Tibial nerve (tissue), 4 donors: ENCODE data around the gene PTPRG. TPM values are rescaled to one million over a fixed set of nuclear protein-coding genes. Genes with fewer than 3 reads are reported as not detected.

Source experiments
- DNase-seq, 2 donors: peaks; one replicate each; pipeline ENCODE4 v3.0.0-alpha.2; 2019; ENCODE audit warnings: low spot score in 2 of 2
- H3K27ac ChIP-seq, 4 donors: fragments of 200-600 bp; sonication (generic) in 3 of 4; one replicate each; pipeline ENCODE4 v1.5.1; 2017 to 2019; ENCODE audit warnings: mild to moderate bottlenecking in 1 of 4
- H3K27me3 ChIP-seq, 2 donors: fragments of 200-600 bp; sonication (generic) in 1 of 2; one replicate each; pipeline versions ENCODE4 v1.5.1 to v1.6.0; 2017 to 2019
- H3K36me3 ChIP-seq, 3 donors: fragments of 200-600 bp; sonication (generic); one replicate each; pipeline ENCODE4 v1.5.1; 2018 to 2019
- H3K4me1 ChIP-seq, 4 donors: fragments of 200-600 bp; sonication (generic) in 3 of 4; one replicate each; pipeline ENCODE4 v1.5.1; 2017 to 2019
- H3K4me3 ChIP-seq, 4 donors: fragments of 200-600 bp; sonication (generic) in 3 of 4; one replicate each; pipeline ENCODE4 v1.5.1; 2017 to 2019; ENCODE audit warnings: mild to moderate bottlenecking in 1 of 4, moderate library complexity in 1 of 4
- H3K9me3 ChIP-seq, 4 donors: fragments of 200-600 bp; sonication (generic) in 3 of 4; one replicate each; pipeline ENCODE4 v1.5.1; 2017 to 2019
- EP300 ChIP-seq, 2 donors: sonication (generic); formaldehyde crosslinking; IDR thresholded peaks; one replicate each; pipeline ENCODE4 v1.6.1; 2017; ENCODE audit warnings: antibody characterized with exemption in 2 of 2, mild to moderate bottlenecking in 1 of 2
- POLR2A ChIP-seq, 2 donors: fragments of 450-650 bp; IDR thresholded peaks; one replicate each; pipeline ENCODE4 v1.6.1; 2017; ENCODE audit warnings: antibody characterized with exemption in 2 of 2, mild to moderate bottlenecking in 2 of 2, moderate library complexity in 2 of 2
- WGBS, 2 donors: methylation state at CpG; one replicate each; pipeline ENCODE4 v1.1.5; 2018; 5-methylcytosine and 5-hydroxymethylcytosine counted together
- total RNA-seq, 4 donors: library from RNA; depleted of rRNA; stranded (reverse); fragments of >200 nt; gene quantifications; one replicate each; pipeline ENCODE4 v1.1.0, GENCODE V29; 2016
- TF ChIP-seq, protein P1 (sequence below), 5 experiments: fragments of 200-600 bp in 3 of 5; fragments of 450-650 bp in 2 of 5; sonication (generic) in 3 of 5; IDR thresholded peaks; one replicate each; pipeline ENCODE4 v1.5.1; 2016 to 2019; ENCODE audit warnings: antibody characterized with exemption in 5 of 5, mild to moderate bottlenecking in 3 of 5, moderate library complexity in 2 of 5

Gene PTPRG
- total RNA-seq, 4 donors from 2014 or later, result 112 to 174 (median 121) TPM

DNA sequence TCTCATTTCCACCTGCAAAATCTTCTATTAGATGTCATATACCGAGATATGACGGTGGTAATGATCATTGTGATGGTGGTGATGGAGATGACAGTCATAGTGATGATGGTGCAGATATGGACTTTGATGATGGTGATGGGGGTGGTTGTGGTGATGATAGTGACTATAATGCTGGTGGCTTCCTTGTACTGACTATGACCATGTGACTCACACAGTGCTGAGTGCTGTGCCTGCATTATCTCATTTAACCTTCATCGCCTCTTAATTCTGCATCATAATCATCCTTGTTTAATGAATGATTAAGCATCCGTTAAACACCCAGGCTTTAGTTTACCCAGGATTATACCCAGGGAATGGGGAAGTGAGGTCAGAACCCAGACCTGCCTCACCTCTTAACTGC, 480.3 kb downstream of the PTPRG start:
- DNase-seq, result no peak
- H3K27me3 ChIP-seq, result no peaks in the 10 kb centered on the region
- TF ChIP-seq EP300 (IDR thresholded peaks at IDR 0.05), result no peak
- TF ChIP-seq, protein P1, sequence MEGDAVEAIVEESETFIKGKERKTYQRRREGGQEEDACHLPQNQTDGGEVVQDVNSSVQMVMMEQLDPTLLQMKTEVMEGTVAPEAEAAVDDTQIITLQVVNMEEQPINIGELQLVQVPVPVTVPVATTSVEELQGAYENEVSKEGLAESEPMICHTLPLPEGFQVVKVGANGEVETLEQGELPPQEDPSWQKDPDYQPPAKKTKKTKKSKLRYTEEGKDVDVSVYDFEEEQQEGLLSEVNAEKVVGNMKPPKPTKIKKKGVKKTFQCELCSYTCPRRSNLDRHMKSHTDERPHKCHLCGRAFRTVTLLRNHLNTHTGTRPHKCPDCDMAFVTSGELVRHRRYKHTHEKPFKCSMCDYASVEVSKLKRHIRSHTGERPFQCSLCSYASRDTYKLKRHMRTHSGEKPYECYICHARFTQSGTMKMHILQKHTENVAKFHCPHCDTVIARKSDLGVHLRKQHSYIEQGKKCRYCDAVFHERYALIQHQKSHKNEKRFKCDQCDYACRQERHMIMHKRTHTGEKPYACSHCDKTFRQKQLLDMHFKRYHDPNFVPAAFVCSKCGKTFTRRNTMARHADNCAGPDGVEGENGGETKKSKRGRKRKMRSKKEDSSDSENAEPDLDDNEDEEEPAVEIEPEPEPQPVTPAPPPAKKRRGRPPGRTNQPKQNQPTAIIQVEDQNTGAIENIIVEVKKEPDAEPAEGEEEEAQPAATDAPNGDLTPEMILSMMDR (IDR thresholded peaks at IDR 0.05), result no peak
- TF ChIP-seq POLR2A (IDR thresholded peaks at IDR 0.05), result no peak
- WGBS, 2 donors, result 89 to 97% methylated on average over 4 of the region's 4 CpGs
- H3K9me3 ChIP-seq, result no peaks in the 10 kb centered on the region
- no peak overlapping the region for H3K4me3 ChIP-seq
- H3K4me1 ChIP-seq, result peaks cover 0 to 9% (median 0%) of the 10 kb centered on the region in 4 donors
- no peak overlapping the region for H3K27ac ChIP-seq
- H3K36me3 ChIP-seq, result no peaks in the 10 kb centered on the region

DNA sequence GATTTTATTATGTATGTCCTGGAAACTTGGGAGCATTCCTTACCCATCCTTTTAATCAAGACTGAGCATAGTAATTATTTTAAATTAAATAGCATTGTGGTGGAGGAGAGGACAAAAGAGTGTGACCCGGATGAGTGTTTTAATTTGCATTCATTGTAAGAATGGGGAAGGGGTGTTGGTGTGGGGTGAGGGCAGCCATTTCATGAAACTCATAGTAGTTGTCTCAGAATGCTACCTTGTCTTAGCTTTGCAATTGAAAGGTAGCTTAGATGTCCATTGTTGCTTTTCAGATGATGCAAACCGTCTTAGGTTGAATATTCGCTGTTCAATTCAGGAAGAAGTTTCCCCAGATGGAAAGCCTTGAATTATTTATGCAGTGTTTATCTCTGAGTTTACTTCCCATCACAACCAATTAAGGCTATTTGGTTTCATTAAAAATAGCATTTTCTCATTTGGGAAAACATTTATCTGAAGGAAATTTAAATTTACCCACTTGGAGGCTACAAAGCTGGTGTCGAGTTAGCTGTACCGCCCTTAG, 483.6 kb downstream of the PTPRG start:
- Histone ChIP-seq H3K4me3 (no peak overlapping the region), H3K9me3 (no peaks in the 10 kb centered on the region), H3K27me3 (no peaks in the 10 kb centered on the region), H3K36me3 (no peaks in the 10 kb centered on the region), H3K4me1 (no peaks in the 10 kb centered on the region), H3K27ac (no peak overlapping the region)
- no peak for TF ChIP-seq POLR2A (IDR thresholded peaks at IDR 0.05)
- TF ChIP-seq, protein P1 (IDR thresholded peaks at IDR 0.05), result no peak
- TF ChIP-seq EP300 (IDR thresholded peaks at IDR 0.05), result no peak
- 73 to 89% methylated on average over 5 of the region's 5 CpGs for WGBS, 2 donors
- no peak for DNase-seq

DNA sequence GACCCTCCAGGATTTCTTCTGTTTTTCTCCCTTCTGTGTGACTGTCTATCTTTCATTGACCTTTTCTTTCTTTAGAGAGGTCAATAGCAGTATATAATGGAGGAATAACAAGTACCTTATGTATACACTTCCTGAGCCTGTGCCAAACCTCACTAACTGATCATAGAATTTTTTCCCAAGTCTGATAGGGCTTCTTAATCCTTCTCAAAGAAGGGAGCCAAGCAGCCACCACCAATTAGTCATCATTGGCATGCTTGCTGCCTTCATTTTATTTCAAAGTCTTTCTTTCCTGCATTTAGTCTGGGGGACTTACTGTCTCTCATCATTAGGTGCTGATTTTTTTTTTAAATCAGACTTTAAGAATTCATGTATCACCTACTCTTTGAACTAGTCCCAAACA, 485.0 kb downstream of the PTPRG start:
- no peaks in the 10 kb centered on the region for H3K4me1 ChIP-seq
- TF ChIP-seq, protein P1 (IDR thresholded peaks at IDR 0.05), result no peak
- TF ChIP-seq POLR2A (IDR thresholded peaks at IDR 0.05) (no peak), EP300 (IDR thresholded peaks at IDR 0.05) (no peak)
- H3K36me3 ChIP-seq, result no peaks in the 10 kb centered on the region
- no peak overlapping the region for H3K27ac ChIP-seq
- H3K4me3 ChIP-seq, result no peak overlapping the region
- no peaks in the 10 kb centered on the region for H3K9me3 ChIP-seq
- H3K27me3 ChIP-seq, result no peaks in the 10 kb centered on the region
- DNase-seq, result no peak

DNA sequence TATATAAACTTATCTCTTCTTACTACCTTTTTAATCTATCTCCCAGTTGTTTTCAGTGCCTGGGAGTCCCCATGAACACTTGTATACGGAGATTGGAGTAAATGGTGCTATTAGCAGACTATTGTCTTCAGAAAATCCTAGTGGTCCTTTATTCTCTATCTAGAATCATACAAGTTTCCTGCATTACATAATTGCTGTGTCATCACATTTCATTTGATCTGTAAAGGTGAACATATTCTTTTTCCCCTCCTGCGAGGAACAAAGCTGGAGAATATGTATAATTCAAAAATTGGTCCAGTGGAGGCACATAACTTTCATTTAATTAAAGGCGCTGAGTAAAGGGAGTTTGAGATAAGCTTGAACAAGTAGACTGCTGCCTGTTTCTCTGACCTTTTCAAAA, 487.2 kb downstream of the PTPRG start:
- TF ChIP-seq EP300 (IDR thresholded peaks at IDR 0.05) (no peak), POLR2A (IDR thresholded peaks at IDR 0.05) (no peak)
- 89 to 90% methylated on average over 3 of the region's 3 CpGs for WGBS, 2 donors
- H3K9me3 ChIP-seq, result no peaks in the 10 kb centered on the region

DNA sequence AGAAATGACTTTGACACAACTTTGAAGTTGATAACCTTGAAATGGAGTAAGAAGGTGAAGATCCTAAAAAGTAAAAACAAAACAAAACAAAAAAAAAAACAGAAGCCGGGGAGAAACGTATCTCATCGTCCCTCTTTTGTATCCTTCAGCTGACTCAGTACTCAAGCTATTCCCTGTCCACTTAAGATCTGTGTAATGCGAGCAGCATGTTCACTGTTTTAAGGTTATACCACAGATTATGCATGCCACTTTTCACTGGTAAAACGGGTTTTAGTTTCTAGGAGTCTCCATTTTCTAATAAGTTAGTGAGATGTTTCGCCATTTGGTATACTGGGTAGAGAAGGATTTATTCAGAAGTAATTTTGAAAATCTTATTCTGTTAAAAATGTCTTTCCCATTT, 487.7 kb downstream of the PTPRG start:
- H3K27me3 ChIP-seq, result no peaks in the 10 kb centered on the region
- H3K4me3 ChIP-seq, result no peak overlapping the region
- TF ChIP-seq POLR2A (IDR thresholded peaks at IDR 0.05) (no peak), EP300 (IDR thresholded peaks at IDR 0.05) (no peak)
- TF ChIP-seq, protein P1 (IDR thresholded peaks at IDR 0.05), result no peak
- no peak overlapping the region for H3K27ac ChIP-seq
- WGBS, 2 donors, result 83 to 88% methylated on average over 6 of the region's 6 CpGs
- H3K9me3 ChIP-seq, result no peaks in the 10 kb centered on the region
- no peak for DNase-seq
- no peaks in the 10 kb centered on the region for H3K4me1 ChIP-seq
- H3K36me3 ChIP-seq, result no peaks in the 10 kb centered on the region

More for the DNA sequence above, 487.2 kb downstream of the PTPRG start:
- Histone ChIP-seq H3K4me1 (no peaks in the 10 kb centered on the region), H3K36me3 (no peaks in the 10 kb centered on the region), H3K27me3 (no peaks in the 10 kb centered on the region), H3K4me3 (no peak overlapping the region), H3K27ac (no peak overlapping the region)
- DNase-seq, result no peak

DNA sequence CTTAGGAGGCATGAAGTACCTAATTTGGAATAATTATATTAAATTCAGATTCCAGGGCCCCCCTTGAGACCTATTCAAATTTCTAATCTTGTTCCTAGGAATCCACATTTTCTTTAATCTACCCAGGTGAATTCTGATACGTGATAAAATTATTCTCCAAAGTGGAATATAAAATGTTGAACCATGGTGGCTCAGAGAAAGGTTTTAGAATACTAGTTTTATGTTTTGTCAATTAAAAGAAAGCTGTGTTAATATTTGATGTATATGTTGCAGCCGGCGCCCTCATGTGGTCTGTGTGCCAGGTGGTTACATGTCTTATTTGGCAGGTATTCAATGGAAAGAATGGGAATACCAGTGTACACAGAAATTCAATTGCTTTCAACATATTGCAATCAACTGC, 490.1 kb downstream of the PTPRG start:
- 70 to 81% methylated on average over 3 of the region's 3 CpGs for WGBS, 2 donors
- no peaks in the 10 kb centered on the region for H3K36me3 ChIP-seq
- H3K27ac ChIP-seq, result no peak overlapping the region
- H3K4me1 ChIP-seq, result no peaks in the 10 kb centered on the region
- no peak overlapping the region for H3K4me3 ChIP-seq
- H3K9me3 ChIP-seq, result no peaks in the 10 kb centered on the region
- H3K27me3 ChIP-seq, result no peaks in the 10 kb centered on the region
- no peak for DNase-seq
- no peak for TF ChIP-seq EP300 (IDR thresholded peaks at IDR 0.05)
- TF ChIP-seq, protein P1 (IDR thresholded peaks at IDR 0.05), result peak in 1 of 5 experiments; percentile 16
